ENCODE measurements around the gene FBRSL1. TPM values are rescaled to one million over a fixed set of nuclear protein-coding genes. Genes with fewer than 3 reads are reported as not detected.

Gene FBRSL1
- total RNA-seq, 1 donor from 2014 or later: 66.0 TPM

- H3K27me3 ChIP-seq (ENCODE audit: low read depth): no peaks in the 10 kb centered on the region
- no peak for DNase-seq
- H3K36me3 ChIP-seq: peaks cover 3% of the 10 kb centered on the region
- no peak overlapping the region for H3K27ac ChIP-seq (replicated peaks)
- H3K4me3 ChIP-seq: peak overlapping the region; percentile 73
- TF ChIP-seq, protein P1, sequence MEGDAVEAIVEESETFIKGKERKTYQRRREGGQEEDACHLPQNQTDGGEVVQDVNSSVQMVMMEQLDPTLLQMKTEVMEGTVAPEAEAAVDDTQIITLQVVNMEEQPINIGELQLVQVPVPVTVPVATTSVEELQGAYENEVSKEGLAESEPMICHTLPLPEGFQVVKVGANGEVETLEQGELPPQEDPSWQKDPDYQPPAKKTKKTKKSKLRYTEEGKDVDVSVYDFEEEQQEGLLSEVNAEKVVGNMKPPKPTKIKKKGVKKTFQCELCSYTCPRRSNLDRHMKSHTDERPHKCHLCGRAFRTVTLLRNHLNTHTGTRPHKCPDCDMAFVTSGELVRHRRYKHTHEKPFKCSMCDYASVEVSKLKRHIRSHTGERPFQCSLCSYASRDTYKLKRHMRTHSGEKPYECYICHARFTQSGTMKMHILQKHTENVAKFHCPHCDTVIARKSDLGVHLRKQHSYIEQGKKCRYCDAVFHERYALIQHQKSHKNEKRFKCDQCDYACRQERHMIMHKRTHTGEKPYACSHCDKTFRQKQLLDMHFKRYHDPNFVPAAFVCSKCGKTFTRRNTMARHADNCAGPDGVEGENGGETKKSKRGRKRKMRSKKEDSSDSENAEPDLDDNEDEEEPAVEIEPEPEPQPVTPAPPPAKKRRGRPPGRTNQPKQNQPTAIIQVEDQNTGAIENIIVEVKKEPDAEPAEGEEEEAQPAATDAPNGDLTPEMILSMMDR (IDR thresholded peaks at IDR 0.05; ENCODE audit: borderline replicate concordance): no peak
- H3K9me3 ChIP-seq (replicated peaks): no peaks in the 10 kb centered on the region
- intact Hi-C loops (cut with micrococcal nuclease): no loop called here
- peaks cover 28% of the 10 kb centered on the region for H3K4me1 ChIP-seq
Measured at GRCh38 chr12:132558861-132559623, 69.1 kb downstream of the FBRSL1 start.

- Histone ChIP-seq H3K27me3 (ENCODE audit: low read depth) (no peaks in the 10 kb centered on the region), H3K4me3 (peak overlapping the region; percentile 73), H3K4me1 (peaks cover 28% of the 10 kb centered on the region), H3K27ac (replicated peaks) (no peak overlapping the region), H3K36me3 (no peaks in the 10 kb centered on the region), H3K9me3 (replicated peaks) (no peaks in the 10 kb centered on the region)
- DNase-seq: peak; percentile 38
- intact Hi-C loops (cut with micrococcal nuclease): no loop called here
- TF ChIP-seq, protein P1 (IDR thresholded peaks at IDR 0.05; ENCODE audit: borderline replicate concordance): no peak
Measured at GRCh38 chr12:132559652-132560363, 69.9 kb downstream of the FBRSL1 start.

DNA sequence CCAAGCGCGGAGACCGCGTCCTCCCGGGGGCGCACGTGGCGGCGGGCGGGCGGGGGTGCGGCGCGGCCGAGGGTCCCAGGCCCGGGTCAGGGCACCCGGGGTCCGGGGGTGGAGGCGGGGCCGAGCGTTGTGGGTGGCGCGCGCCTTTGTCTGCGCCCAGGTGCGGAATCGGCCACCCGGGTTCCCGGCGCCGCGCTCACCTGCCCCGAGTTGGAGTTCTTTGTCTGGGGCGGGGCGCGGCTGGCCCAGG, 70.3 kb downstream of the FBRSL1 start:
- TF ChIP-seq, protein P1 (IDR thresholded peaks at IDR 0.05; ENCODE audit: borderline replicate concordance): no peak
- Histone ChIP-seq H3K4me1 (peaks cover 28% of the 10 kb centered on the region), H3K9me3 (replicated peaks) (no peaks in the 10 kb centered on the region), H3K36me3 (no peaks in the 10 kb centered on the region), H3K27ac (replicated peaks) (no peak overlapping the region), H3K4me3 (peak overlapping the region; percentile 73), H3K27me3 (ENCODE audit: low read depth) (no peaks in the 10 kb centered on the region)
- intact Hi-C loops (cut with micrococcal nuclease): no loop called here
- DNase-seq: no peak

GRCh38 chr12:132560614-132561426, 70.9 kb downstream of the FBRSL1 start:
- no peak overlapping the region for H3K27ac ChIP-seq (replicated peaks)
- H3K4me1 ChIP-seq: peaks cover 28% of the 10 kb centered on the region
- H3K4me3 ChIP-seq: peak overlapping the region; percentile 73
- TF ChIP-seq, protein P1 (IDR thresholded peaks at IDR 0.05; ENCODE audit: borderline replicate concordance): peak; percentile 60
- intact Hi-C loops (cut with micrococcal nuclease): no loop called here
- H3K9me3 ChIP-seq (replicated peaks): no peaks in the 10 kb centered on the region
- peak; percentile 40 for DNase-seq
- H3K27me3 ChIP-seq (ENCODE audit: low read depth): no peaks in the 10 kb centered on the region
- peaks cover 2% of the 10 kb centered on the region for H3K36me3 ChIP-seq

Other genes starting within 250 kb of the FBRSL1 start
- not detected for gene GALNT9, start 160.6 kb upstream of the FBRSL1 start, total RNA-seq
- not detected for gene LRCOL1, start 120.4 kb downstream of the FBRSL1 start, total RNA-seq
- not detected for gene P2RX2, start 128.6 kb downstream of the FBRSL1 start, total RNA-seq
- 9.0 TPM for gene POLE, start 197.2 kb downstream of the FBRSL1 start, total RNA-seq
- gene PXMP2, start 197.4 kb downstream of the FBRSL1 start, total RNA-seq: 42.3 TPM
- 27.3 TPM for gene PGAM5, start 220.7 kb downstream of the FBRSL1 start, total RNA-seq

All from left ventricle myocardium inferior (tissue), 1 donor.